K562 (cell line): Measurements from ENCODE around the gene TUB.

Experiments used
- ATF4 ChIP-seq: fragments of 450-650 bp; formaldehyde crosslinking; IDR thresholded peaks from 2 replicates; pipeline ENCODE4 v1.4.0; 2022; ENCODE audit warnings: mild to moderate bottlenecking, moderate library complexity
- MXI1 ChIP-seq: IDR thresholded peaks from 2 replicates; pipeline ENCODE4 v1.6.1; 2011; ENCODE audit warnings: low read depth, mild to moderate bottlenecking, improper control_type of control experiment, low read length
- POLR2AphosphoS5 ChIP-seq: IDR thresholded peaks from 2 replicates; pipeline ENCODE4 v1.6.1; 2011; ENCODE audit warnings: mild to moderate bottlenecking, low read depth, low read length, moderate library complexity; ENCODE audit not compliant: control insufficient read depth, insufficient read depth
- PREB ChIP-seq: sonication (generic); formaldehyde crosslinking; IDR thresholded peaks from 2 replicates; pipeline ENCODE4 v1.8.1; 2023; ENCODE audit warnings: mild to moderate bottlenecking, missing genetic modification reagents
- SRSF9 ChIP-seq: fragments of 200-400 bp; formaldehyde crosslinking; IDR thresholded peaks from 2 replicates; pipeline ENCODE4 v1.6.1; 2017; ENCODE audit warnings: low read depth, low read length, borderline replicate concordance
- TEAD1 ChIP-seq, 2 experiments: fragments of 450-650 bp in 1 of 2; sonication (generic) in 1 of 2; formaldehyde crosslinking; IDR thresholded peaks; 2 replicates each; pipeline versions ENCODE4 v1.4.0 to v1.8.0; 2020 to 2022; ENCODE audit warnings: mild to moderate bottlenecking in 2 of 2, missing genetic modification reagents in 1 of 2
- ZNF121 ChIP-seq: sonication (generic); formaldehyde crosslinking; conservative IDR thresholded peaks from 2 replicates; pipeline ENCODE4 v1.8.0; 2022; ENCODE audit warnings: missing genetic modification reagents
- ZNF239 ChIP-seq: fragments of 250-450 bp; sonication (Bioruptor Pico); IDR thresholded peaks from 2 replicates; pipeline ENCODE4 v1.4.0; 2020; ENCODE audit warnings: mild to moderate bottlenecking
- ZNF24 ChIP-seq: fragments of 450-650 bp; IDR thresholded peaks from 2 replicates; pipeline ENCODE4 v1.6.1; 2016
- ZNF253 ChIP-seq: fragments of 250-450 bp; sonication (Bioruptor Pico); conservative IDR thresholded peaks from 2 replicates; pipeline ENCODE4 v1.6.1; 2021; ENCODE audit warnings: mild to moderate bottlenecking
- ZNF695 ChIP-seq: fragments of 450-650 bp; formaldehyde crosslinking; IDR thresholded peaks from 2 replicates; pipeline ENCODE4 v1.4.0; 2020; ENCODE audit warnings: mild to moderate bottlenecking, moderate library complexity
- TF ChIP-seq, protein P1 (sequence below), 3 experiments: IDR thresholded peaks in 2 of 3; conservative IDR thresholded peaks in 1 of 3; 2 replicates each; pipeline ENCODE4 v1.5.1; 2011 to 2012; ENCODE audit warnings: low read length in 3 of 3, mild to moderate bottlenecking in 3 of 3, control low read depth in 2 of 3, improper control_type of control experiment in 1 of 3, inconsistent platforms in 1 of 3, low read depth in 1 of 3, mixed read lengths in 1 of 3, moderate library complexity in 1 of 3; ENCODE audit not compliant: insufficient read depth in 2 of 3

- TF ChIP-seq SRSF9: no peak
- TF ChIP-seq POLR2AphosphoS5: no peak
- TF ChIP-seq ZNF121 (CRISPR knock-in tag): no peak
- no peak for TF ChIP-seq TEAD1 (CRISPR knock-in tag; IDR thresholded peaks at IDR 0.05)
- TF ChIP-seq ZNF24: no peak
- TF ChIP-seq ZNF695: no peak
- no peak for TF ChIP-seq MXI1
- TF ChIP-seq ATF4: no peak
- TF ChIP-seq ZNF253 (CRISPR knock-in tag): no peak
- TF ChIP-seq, protein P1, sequence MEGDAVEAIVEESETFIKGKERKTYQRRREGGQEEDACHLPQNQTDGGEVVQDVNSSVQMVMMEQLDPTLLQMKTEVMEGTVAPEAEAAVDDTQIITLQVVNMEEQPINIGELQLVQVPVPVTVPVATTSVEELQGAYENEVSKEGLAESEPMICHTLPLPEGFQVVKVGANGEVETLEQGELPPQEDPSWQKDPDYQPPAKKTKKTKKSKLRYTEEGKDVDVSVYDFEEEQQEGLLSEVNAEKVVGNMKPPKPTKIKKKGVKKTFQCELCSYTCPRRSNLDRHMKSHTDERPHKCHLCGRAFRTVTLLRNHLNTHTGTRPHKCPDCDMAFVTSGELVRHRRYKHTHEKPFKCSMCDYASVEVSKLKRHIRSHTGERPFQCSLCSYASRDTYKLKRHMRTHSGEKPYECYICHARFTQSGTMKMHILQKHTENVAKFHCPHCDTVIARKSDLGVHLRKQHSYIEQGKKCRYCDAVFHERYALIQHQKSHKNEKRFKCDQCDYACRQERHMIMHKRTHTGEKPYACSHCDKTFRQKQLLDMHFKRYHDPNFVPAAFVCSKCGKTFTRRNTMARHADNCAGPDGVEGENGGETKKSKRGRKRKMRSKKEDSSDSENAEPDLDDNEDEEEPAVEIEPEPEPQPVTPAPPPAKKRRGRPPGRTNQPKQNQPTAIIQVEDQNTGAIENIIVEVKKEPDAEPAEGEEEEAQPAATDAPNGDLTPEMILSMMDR (IDR thresholded peaks at IDR 0.05 in 2 of 3, conservative IDR thresholded peaks at IDR 0.05 in 1 of 3; ENCODE audit: insufficient read depth in 2 of 3, low read depth in 1 of 3, low read length in 3 of 3): no peak
- no peak for TF ChIP-seq ZNF239 (CRISPR knock-in tag)
- TF ChIP-seq PREB (CRISPR knock-in tag): no peak
Measured at GRCh38 chr11:8109675-8110074, 28.7 kb downstream of the TUB start.
